Midbrain (tissue), 1 donor: ENCODE data around the gene BLOC1S5.
"Not testable (repeated sequence)": the region's sequence is repeated elsewhere in the genome, so short reads cannot be mapped to it uniquely, and the experiment has no call there.

Source experiments
- DNase-seq: peaks from one replicate; lab custom pipeline; 2025; lab: John Stamatoyannopoulos, UW

BLOC1S5 gene

GRCh38 chr6:8043221-8043620, 21.0 kb downstream of the BLOC1S5 start:
- no peak for DNase-seq

- DNase-seq, result no peak
Measured at GRCh38 chr6:8041913-8042583, 22.1 kb downstream of the BLOC1S5 start.

GRCh38 chr6:8034107-8034506, 30.1 kb downstream of the BLOC1S5 start:
- DNase-seq, result not testable (repeated sequence)

GRCh38 chr6:8030920-8031319, 33.3 kb downstream of the BLOC1S5 start:
- DNase-seq, result no peak

GRCh38 chr6:8029243-8029870, 34.8 kb downstream of the BLOC1S5 start:
- no peak for DNase-seq

GRCh38 chr6:8027965-8028651, 36.1 kb downstream of the BLOC1S5 start:
- DNase-seq, result no peak

- DNase-seq, result no peak
Measured at GRCh38 chr6:8026800-8027199, 37.4 kb downstream of the BLOC1S5 start.

- DNase-seq, result no peak
Measured at GRCh38 chr6:8025191-8025590, 39.0 kb downstream of the BLOC1S5 start.

GRCh38 chr6:8023638-8024037, 40.6 kb downstream of the BLOC1S5 start:
- no peak for DNase-seq

GRCh38 chr6:8020083-8020482, 44.1 kb downstream of the BLOC1S5 start:
- DNase-seq, result no peak

- no peak for DNase-seq
Measured at GRCh38 chr6:8017705-8018104, 46.5 kb downstream of the BLOC1S5 start.

GRCh38 chr6:8017276-8017701, 46.9 kb downstream of the BLOC1S5 start:
- no peak for DNase-seq

- DNase-seq, result no peak
Measured at GRCh38 chr6:8014947-8015346, 49.2 kb downstream of the BLOC1S5 start.

- DNase-seq, result no peak
Measured at GRCh38 chr6:8013763-8014162, 50.4 kb downstream of the BLOC1S5 start.

GRCh38 chr6:8006208-8006607, 58.0 kb downstream of the BLOC1S5 start:
- peak; percentile 13 for DNase-seq

- DNase-seq, result no peak
Measured at GRCh38 chr6:8005136-8005535, 59.1 kb downstream of the BLOC1S5 start.

- no peak for DNase-seq
Measured at GRCh38 chr6:8000636-8001035, 63.6 kb downstream of the BLOC1S5 start.

- no peak for DNase-seq
Measured at GRCh38 chr6:8000188-8000596, 64.0 kb downstream of the BLOC1S5 start.

GRCh38 chr6:7999201-7999600, 65.0 kb downstream of the BLOC1S5 start:
- no peak for DNase-seq

- DNase-seq, result no peak
Measured at GRCh38 chr6:7998103-7998725, 66.0 kb downstream of the BLOC1S5 start.

- DNase-seq, result no peak
Measured at GRCh38 chr6:7997286-7997685, 66.9 kb downstream of the BLOC1S5 start.

- no peak for DNase-seq
Measured at GRCh38 chr6:7996538-7997111, 67.6 kb downstream of the BLOC1S5 start.
